Caco-2 (cell line): ENCODE measurements around the gene ZMYM3. TPM values are rescaled to one million over a fixed set of nuclear protein-coding genes. Genes with fewer than 3 reads are reported as not detected.

ENCODE experiments used
- BruUV-seq: library from RNA; stranded (reverse); fragments of 400-500 nt; replicated peaks from 2 replicates; lab custom pipeline; 2021; lab: Mats Ljungman, UMichigan
- CTCF ChIA-PET: fragments of 300-600 bp; sonication (Branson Sonifier 250); formaldehyde crosslinking; loops from one replicate; lab custom pipeline; 2022; ENCODE audit warnings: antibody characterized with exemption; lab: Charles Lee
- POLR2A ChIA-PET: fragments of 300-600 bp; sonication (Branson Sonifier 250); formaldehyde crosslinking; loops from one replicate; lab custom pipeline; 2022; ENCODE audit warnings: antibody characterized with exemption; lab: Charles Lee
- DNase-seq, 2 experiments: peaks; one replicate each; pipeline versions ENCODE4 v3.0.0 to v3.0.0-alpha.2; 2020 to 2022
- H3K27me3 ChIP-seq: replicated peaks from 2 replicates; pipeline ENCODE4 v1.6.0; 2011; ENCODE audit warnings: low read length; ENCODE audit not compliant: control insufficient read depth, insufficient read depth
- H3K36me3 ChIP-seq: 2 replicates; pipeline ENCODE4 v1.5.1; 2011; ENCODE audit warnings: low read length; ENCODE audit not compliant: control insufficient read depth, insufficient read depth
- H3K4me1 ChIP-seq: fragments of 250-450 bp; sonication (Bioruptor Pico); 2 replicates; pipeline ENCODE4 v1.5.1; 2020; ENCODE audit warnings: mild to moderate bottlenecking
- H3K4me3 ChIP-seq: 2 replicates; pipeline ENCODE4 v1.5.1; 2011; ENCODE audit warnings: low read depth, mild to moderate bottlenecking, control low read depth, low read length
- H3K9me3 ChIP-seq: fragments of 250-450 bp; sonication (Bioruptor Pico); 2 replicates; pipeline ENCODE4 v1.5.1; 2020; ENCODE audit warnings: mild to moderate bottlenecking, moderate library complexity
- H3K27ac Mint-ChIP-seq: one replicate; pipeline ENCODE4 v1.8.0; 2022; ENCODE audit warnings: mixed read lengths; ENCODE audit not compliant: unreplicated experiment
- H3K27me3 Mint-ChIP-seq: one replicate; pipeline ENCODE4 v1.8.0; 2022; ENCODE audit warnings: mixed read lengths; ENCODE audit not compliant: insufficient read depth, unreplicated experiment
- H3K36me3 Mint-ChIP-seq: one replicate; pipeline ENCODE4 v1.8.0; 2022; ENCODE audit warnings: mild to moderate bottlenecking, mixed read lengths; ENCODE audit not compliant: insufficient read depth, unreplicated experiment
- H3K4me1 Mint-ChIP-seq: one replicate; pipeline ENCODE4 v1.8.0; 2022; ENCODE audit warnings: low read depth, mixed read lengths; ENCODE audit not compliant: unreplicated experiment
- H3K4me3 Mint-ChIP-seq: one replicate; pipeline ENCODE4 v1.8.0; 2022; ENCODE audit warnings: mild to moderate bottlenecking, moderate library complexity, mixed read lengths; ENCODE audit not compliant: unreplicated experiment
- H3K9me3 Mint-ChIP-seq: one replicate; pipeline ENCODE4 v1.8.0; 2022; ENCODE audit warnings: mixed read lengths; ENCODE audit not compliant: unreplicated experiment
- CTCF ChIP-seq, 2 experiments: fragments of 200-600 bp in 1 of 2; IDR thresholded peaks; 1 replicate in 1 of 2; 2 replicates in 1 of 2; pipeline versions ENCODE4 v1.5.1 to v1.8.0; 2011 to 2022; ENCODE audit warnings: antibody characterized with exemption in 1 of 2, control low read depth in 1 of 2, inconsistent platforms in 1 of 2, low read depth in 1 of 2, low read length in 1 of 2, mild to moderate bottlenecking in 1 of 2, moderate library complexity in 1 of 2; ENCODE audit not compliant: insufficient read depth in 1 of 2, severe bottlenecking in 1 of 2, unreplicated experiment in 1 of 2
- intact Hi-C: fragments of 100-400 bp; cut with micrococcal nuclease; formaldehyde crosslinking; loops from one replicate; pipeline ENCODE4 v1.10.0; 2022; ENCODE audit not compliant: unreplicated experiment
- total RNA-seq: library from RNA; stranded (reverse); gene quantifications from 2 replicates; pipeline ENCODE4 v1.2.3, GENCODE V29; 2022

The ZMYM3 gene
- total RNA-seq, 1 experiment from 2014 or later, result 55.1 TPM

- no peak for TF ChIP-seq CTCF (IDR thresholded peaks at IDR 0.05; ENCODE audit: insufficient read depth in 1 of 2, low read depth in 1 of 2, low read length in 1 of 2, severe bottlenecking in 1 of 2, unreplicated experiment in 1 of 2)
- H3K36me3 ChIP-seq, result no peaks in the 10 kb centered on the region; the same call in 1 of the 2 replicates
- peaks cover 15% of the 10 kb centered on the region; the same call in 1 of the 2 replicates for H3K4me1 ChIP-seq
- no peak overlapping the region for H3K4me3 ChIP-seq
- intact Hi-C loops, result loop anchor here (5.0 kb wide), 1 partner anchor 116 kb away; the partner anchor contains the start of gene TAF1
- no peaks in the 10 kb centered on the region for H3K27me3 ChIP-seq
- no peak for DNase-seq
- H3K27me3 Mint-ChIP-seq, result no peaks in the 10 kb centered on the region
- H3K36me3 Mint-ChIP-seq, result peaks cover 45% of the 10 kb centered on the region
- CTCF ChIA-PET, result no interaction called here
- no peaks in the 10 kb centered on the region for H3K9me3 ChIP-seq
- POLR2A ChIA-PET, result no interaction called here
- BruUV-seq, result no TSS peak
- peaks cover 7% of the 10 kb centered on the region for H3K4me1 Mint-ChIP-seq
- no peaks in the 10 kb centered on the region for H3K9me3 Mint-ChIP-seq
- H3K4me3 Mint-ChIP-seq, result no peak overlapping the region
- H3K27ac Mint-ChIP-seq, result no peak overlapping the region
Measured at GRCh38 chrX:71251466-71251973, 2.4 kb downstream of the ZMYM3 start.

GRCh38 chrX:71250841-71251240 is 3.1 kb downstream of the ZMYM3 start:
- no peak overlapping the region for H3K27ac Mint-ChIP-seq
- H3K36me3 Mint-ChIP-seq, result peaks cover 48% of the 10 kb centered on the region
- Histone ChIP-seq H3K4me3 (no peak overlapping the region), H3K9me3 (no peaks in the 10 kb centered on the region), H3K4me1 (peaks cover 14% of the 10 kb centered on the region; the same call in 1 of the 2 replicates), H3K27me3 (no peaks in the 10 kb centered on the region), H3K36me3 (no peaks in the 10 kb centered on the region; the same call in 1 of the 2 replicates)
- no peaks in the 10 kb centered on the region for H3K27me3 Mint-ChIP-seq
- ChIA-PET POLR2A (no interaction called here), CTCF (no interaction called here)
- no peak overlapping the region for H3K4me3 Mint-ChIP-seq
- intact Hi-C loops, result loop anchor here (5.0 kb wide), 1 partner anchor 116 kb away; the partner anchor contains the start of gene TAF1
- TF ChIP-seq CTCF (IDR thresholded peaks at IDR 0.05; ENCODE audit: insufficient read depth in 1 of 2, low read depth in 1 of 2, low read length in 1 of 2, severe bottlenecking in 1 of 2, unreplicated experiment in 1 of 2), result no peak
- no peaks in the 10 kb centered on the region for H3K9me3 Mint-ChIP-seq
- DNase-seq, result no peak
- H3K4me1 Mint-ChIP-seq, result peaks cover 7% of the 10 kb centered on the region
- no TSS peak for BruUV-seq

- H3K27ac Mint-ChIP-seq, result no peak overlapping the region
- intact Hi-C loops, result no loop called here
- Histone ChIP-seq H3K4me3 (no peak overlapping the region), H3K9me3 (no peaks in the 10 kb centered on the region), H3K36me3 (no peaks in the 10 kb centered on the region; the same call in 1 of the 2 replicates), H3K4me1 (no peaks in the 10 kb centered on the region), H3K27me3 (no peaks in the 10 kb centered on the region)
- ChIA-PET CTCF (no interaction called here), POLR2A (no interaction called here)
- no peaks in the 10 kb centered on the region for H3K27me3 Mint-ChIP-seq
- no TSS peak for BruUV-seq
- no peak overlapping the region for H3K4me3 Mint-ChIP-seq
- no peaks in the 10 kb centered on the region for H3K4me1 Mint-ChIP-seq
- DNase-seq, result no peak
- TF ChIP-seq CTCF (IDR thresholded peaks at IDR 0.05; ENCODE audit: insufficient read depth in 1 of 2, low read depth in 1 of 2, low read length in 1 of 2, severe bottlenecking in 1 of 2, unreplicated experiment in 1 of 2), result no peak
- no peaks in the 10 kb centered on the region for H3K9me3 Mint-ChIP-seq
- H3K36me3 Mint-ChIP-seq, result peaks cover 56% of the 10 kb centered on the region
Measured at GRCh38 chrX:71245159-71245558, 8.8 kb downstream of the ZMYM3 start.
